ENCODE results near the gene DNAH8. TPM values are rescaled to one million over a fixed set of nuclear protein-coding genes. Genes with fewer than 3 reads are reported as not detected.

Gene DNAH8
- total RNA-seq, 1 donor from 2014 or later = not detected

GRCh38 chr6:38815250-38815649, 100.1 kb downstream of the DNAH8 start:
- no peaks in the 10 kb centered on the region for H3K4me1 Mint-ChIP-seq (ENCODE audit: low read depth, unreplicated experiment)
- Histone ChIP-seq H3K27ac (ENCODE audit: low read depth, low read length) (no peak overlapping the region), H3K79me2 (ENCODE audit: insufficient read depth, low read length) (no peaks in the 10 kb centered on the region), H3K4me1 (ENCODE audit: insufficient read depth, low read length) (no peaks in the 10 kb centered on the region), H4K20me1 (ENCODE audit: insufficient read depth, low read length) (no peaks in the 10 kb centered on the region), H3K4me3 (ENCODE audit: insufficient read depth, low read depth, low read length) (no peak overlapping the region), H3K9ac (ENCODE audit: low read length) (no peak overlapping the region), H3K36me3 (ENCODE audit: insufficient read depth, low read length) (no peaks in the 10 kb centered on the region), H3K4me2 (ENCODE audit: low read length) (no peak overlapping the region), H3K9me3 (ENCODE audit: insufficient read depth, low read depth, low read length) (no peaks in the 10 kb centered on the region), H3K27me3 (ENCODE audit: insufficient read depth, low read length) (no peaks in the 10 kb centered on the region), H2AFZ (ENCODE audit: low read depth, low read length) (no peak overlapping the region)
- FAIRE-seq (no peak), DNase-seq (ENCODE audit: low read depth) (no peak)
- no peak overlapping the region for H3K27ac Mint-ChIP-seq (ENCODE audit: unreplicated experiment)
- no peaks in the 10 kb centered on the region for H3K36me3 Mint-ChIP-seq (ENCODE audit: low read depth, unreplicated experiment)
- TF ChIP-seq EZH2 (IDR thresholded peaks at IDR 0.05; ENCODE audit: insufficient read depth, low read length) = no peak
- no peak for TF ChIP-seq CTCF (IDR thresholded peaks at IDR 0.05; ENCODE audit: insufficient read depth, low read depth, low read length)
- H3K9me3 Mint-ChIP-seq (ENCODE audit: unreplicated experiment) = no peaks in the 10 kb centered on the region
- peaks cover 10% of the 10 kb centered on the region for H3K27me3 Mint-ChIP-seq (ENCODE audit: low read depth, unreplicated experiment)
- H3K4me3 Mint-ChIP-seq (ENCODE audit: unreplicated experiment) = no peak overlapping the region

GRCh38 chr6:38818691-38819090, 103.6 kb downstream of the DNAH8 start:
- Histone ChIP-seq H3K4me1 (ENCODE audit: insufficient read depth, low read length) (no peaks in the 10 kb centered on the region), H2AFZ (ENCODE audit: low read depth, low read length) (no peak overlapping the region), H3K79me2 (ENCODE audit: insufficient read depth, low read length) (no peaks in the 10 kb centered on the region), H3K4me3 (ENCODE audit: insufficient read depth, low read depth, low read length) (no peak overlapping the region), H3K9me3 (ENCODE audit: insufficient read depth, low read depth, low read length) (no peaks in the 10 kb centered on the region), H3K27me3 (ENCODE audit: insufficient read depth, low read length) (no peaks in the 10 kb centered on the region), H3K27ac (ENCODE audit: low read depth, low read length) (no peak overlapping the region), H3K9ac (ENCODE audit: low read length) (no peak overlapping the region), H3K4me2 (ENCODE audit: low read length) (no peak overlapping the region), H3K36me3 (ENCODE audit: insufficient read depth, low read length) (no peaks in the 10 kb centered on the region), H4K20me1 (ENCODE audit: insufficient read depth, low read length) (no peaks in the 10 kb centered on the region)
- H3K9me3 Mint-ChIP-seq (ENCODE audit: unreplicated experiment) = no peaks in the 10 kb centered on the region
- peaks cover 2% of the 10 kb centered on the region for H3K27me3 Mint-ChIP-seq (ENCODE audit: low read depth, unreplicated experiment)
- no peak for DNase-seq (ENCODE audit: low read depth)
- H3K36me3 Mint-ChIP-seq (ENCODE audit: low read depth, unreplicated experiment) = no peaks in the 10 kb centered on the region
- no peak for TF ChIP-seq CTCF (IDR thresholded peaks at IDR 0.05; ENCODE audit: insufficient read depth, low read depth, low read length)
- TF ChIP-seq EZH2 (IDR thresholded peaks at IDR 0.05; ENCODE audit: insufficient read depth, low read length) = no peak
- FAIRE-seq = no peak
- no peaks in the 10 kb centered on the region for H3K4me1 Mint-ChIP-seq (ENCODE audit: low read depth, unreplicated experiment)
- no peak overlapping the region for H3K4me3 Mint-ChIP-seq (ENCODE audit: unreplicated experiment)
- no peak overlapping the region for H3K27ac Mint-ChIP-seq (ENCODE audit: unreplicated experiment)

- Histone ChIP-seq H4K20me1 (ENCODE audit: insufficient read depth, low read length) (no peaks in the 10 kb centered on the region), H3K4me2 (ENCODE audit: low read length) (no peak overlapping the region), H3K79me2 (ENCODE audit: insufficient read depth, low read length) (no peaks in the 10 kb centered on the region), H3K27ac (ENCODE audit: low read depth, low read length) (no peak overlapping the region), H3K9me3 (ENCODE audit: insufficient read depth, low read depth, low read length) (no peaks in the 10 kb centered on the region), H3K36me3 (ENCODE audit: insufficient read depth, low read length) (no peaks in the 10 kb centered on the region), H3K4me1 (ENCODE audit: insufficient read depth, low read length) (no peaks in the 10 kb centered on the region), H3K4me3 (ENCODE audit: insufficient read depth, low read depth, low read length) (no peak overlapping the region), H2AFZ (ENCODE audit: low read depth, low read length) (no peak overlapping the region), H3K27me3 (ENCODE audit: insufficient read depth, low read length) (no peaks in the 10 kb centered on the region), H3K9ac (ENCODE audit: low read length) (no peak overlapping the region)
- no peak overlapping the region for H3K27ac Mint-ChIP-seq (ENCODE audit: unreplicated experiment)
- no peaks in the 10 kb centered on the region for H3K9me3 Mint-ChIP-seq (ENCODE audit: unreplicated experiment)
- no peaks in the 10 kb centered on the region for H3K4me1 Mint-ChIP-seq (ENCODE audit: low read depth, unreplicated experiment)
- H3K36me3 Mint-ChIP-seq (ENCODE audit: low read depth, unreplicated experiment) = no peaks in the 10 kb centered on the region
- TF ChIP-seq EZH2 (IDR thresholded peaks at IDR 0.05; ENCODE audit: insufficient read depth, low read length) (no peak), CTCF (IDR thresholded peaks at IDR 0.05; ENCODE audit: insufficient read depth, low read depth, low read length) (no peak)
- H3K4me3 Mint-ChIP-seq (ENCODE audit: unreplicated experiment) = no peak overlapping the region
- FAIRE-seq (no peak), DNase-seq (ENCODE audit: low read depth) (no peak)
- H3K27me3 Mint-ChIP-seq (ENCODE audit: low read depth, unreplicated experiment) = no peaks in the 10 kb centered on the region
These were observed 107.9 kb downstream of the DNAH8 start for GRCh38 chr6:38822963-38823362.
